ENCODE data around the gene SLC35F3. TPM values are rescaled to one million over a fixed set of nuclear protein-coding genes. Genes with fewer than 3 reads are reported as not detected.
A peak's percentile ranks its signal among the peaks of the same experiment; 100 is the strongest.

The SLC35F3 gene
- total RNA-seq, 1 donor from 2014 or later, result 0.49 TPM

- H3K4me1 ChIP-seq, result no peaks in the 10 kb centered on the region
- H3K4me3 ChIP-seq, result no peak overlapping the region
- intact Hi-C loops (cut with DNase I), result no loop called here
- DNase-seq (ENCODE audit: extremely low spot score in 2 of 2), result peak in 1 of 2 donors; percentile 11
- H3K27me3 ChIP-seq, result no peaks in the 10 kb centered on the region
- no peaks in the 10 kb centered on the region for H3K9me3 ChIP-seq
- H3K27ac ChIP-seq, result no peak overlapping the region
- TF ChIP-seq POLR2AphosphoS5 (IDR thresholded peaks at IDR 0.05; ENCODE audit: insufficient read depth in 1 of 2, low read depth in 1 of 2), result no peak
- no peak for TF ChIP-seq POLR2A (IDR thresholded peaks at IDR 0.05)
- TF ChIP-seq CTCF (IDR thresholded peaks at IDR 0.05), result no peak
- H3K36me3 ChIP-seq, result no peaks in the 10 kb centered on the region
Measured at GRCh38 chr1:234273981-234274380, 369.5 kb downstream of the SLC35F3 start.

- no peak overlapping the region for H3K27ac ChIP-seq
- TF ChIP-seq POLR2A (IDR thresholded peaks at IDR 0.05), result no peak
- no peak for TF ChIP-seq CTCF (IDR thresholded peaks at IDR 0.05)
- TF ChIP-seq POLR2AphosphoS5 (IDR thresholded peaks at IDR 0.05; ENCODE audit: insufficient read depth in 1 of 2, low read depth in 1 of 2), result no peak
- H3K4me1 ChIP-seq, result no peaks in the 10 kb centered on the region
- H3K36me3 ChIP-seq, result no peaks in the 10 kb centered on the region
- H3K27me3 ChIP-seq, result no peaks in the 10 kb centered on the region
- peak in 1 of 2 donors; percentile 5 for DNase-seq (ENCODE audit: extremely low spot score in 2 of 2)
- H3K4me3 ChIP-seq, result no peak overlapping the region
- H3K9me3 ChIP-seq, result no peaks in the 10 kb centered on the region
- intact Hi-C loops (cut with DNase I), result no loop called here
Measured at GRCh38 chr1:234276151-234276788, 371.8 kb downstream of the SLC35F3 start.

- TF ChIP-seq CTCF (IDR thresholded peaks at IDR 0.05) (no peak), POLR2AphosphoS5 (IDR thresholded peaks at IDR 0.05; ENCODE audit: insufficient read depth in 1 of 2, low read depth in 1 of 2) (no peak), POLR2A (IDR thresholded peaks at IDR 0.05) (no peak)
- no peak for DNase-seq (ENCODE audit: extremely low spot score in 2 of 2)
Measured at GRCh38 chr1:234277161-234277868, 372.8 kb downstream of the SLC35F3 start.

GRCh38 chr1:234279021-234279420 is 374.5 kb downstream of the SLC35F3 start:
- Histone ChIP-seq H3K36me3 (no peaks in the 10 kb centered on the region), H3K4me1 (no peaks in the 10 kb centered on the region), H3K27ac (no peak overlapping the region), H3K27me3 (no peaks in the 10 kb centered on the region), H3K4me3 (no peak overlapping the region), H3K9me3 (no peaks in the 10 kb centered on the region)
- intact Hi-C loops (cut with DNase I), result no loop called here
- TF ChIP-seq POLR2A (IDR thresholded peaks at IDR 0.05), result no peak
- TF ChIP-seq CTCF (IDR thresholded peaks at IDR 0.05), result no peak
- TF ChIP-seq POLR2AphosphoS5 (IDR thresholded peaks at IDR 0.05; ENCODE audit: insufficient read depth in 1 of 2, low read depth in 1 of 2), result no peak
- DNase-seq (ENCODE audit: extremely low spot score in 2 of 2), result peak in 1 of 2 donors; percentile 13

More at GRCh38 chr1:234277161-234277868, 372.8 kb downstream of the SLC35F3 start:
- Histone ChIP-seq H3K4me1 (no peaks in the 10 kb centered on the region), H3K4me3 (no peak overlapping the region), H3K9me3 (no peaks in the 10 kb centered on the region), H3K36me3 (no peaks in the 10 kb centered on the region), H3K27me3 (no peaks in the 10 kb centered on the region), H3K27ac (no peak overlapping the region)
- intact Hi-C loops (cut with DNase I), result no loop called here

- no peaks in the 10 kb centered on the region for H3K27me3 ChIP-seq
- TF ChIP-seq CTCF (IDR thresholded peaks at IDR 0.05) (no peak), POLR2AphosphoS5 (IDR thresholded peaks at IDR 0.05; ENCODE audit: insufficient read depth in 1 of 2, low read depth in 1 of 2) (no peak), POLR2A (IDR thresholded peaks at IDR 0.05) (no peak)
Measured at GRCh38 chr1:234280500-234280899, 376.0 kb downstream of the SLC35F3 start.

More at GRCh38 chr1:234280500-234280899, 376.0 kb downstream of the SLC35F3 start:
- no peak for DNase-seq (ENCODE audit: extremely low spot score in 2 of 2)
- H3K4me3 ChIP-seq, result no peak overlapping the region
- intact Hi-C loops (cut with DNase I), result no loop called here
- H3K4me1 ChIP-seq, result no peaks in the 10 kb centered on the region
- H3K9me3 ChIP-seq, result no peaks in the 10 kb centered on the region
- no peak overlapping the region for H3K27ac ChIP-seq
- H3K36me3 ChIP-seq, result no peaks in the 10 kb centered on the region
